CD4-positive, alpha-beta T cell treated with Interleukin-21 for 1 hour (primary cell): ENCODE data around the gene CEP164.
"Not testable (repeated sequence)": the region's sequence is repeated elsewhere in the genome, so short reads cannot be mapped to it uniquely, and the experiment has no call there.

ENCODE experiments used
- DNase-seq: peaks from one replicate; pipeline ENCODE4 v3.0.0-alpha.2; 2020

The CEP164 gene

DNA sequence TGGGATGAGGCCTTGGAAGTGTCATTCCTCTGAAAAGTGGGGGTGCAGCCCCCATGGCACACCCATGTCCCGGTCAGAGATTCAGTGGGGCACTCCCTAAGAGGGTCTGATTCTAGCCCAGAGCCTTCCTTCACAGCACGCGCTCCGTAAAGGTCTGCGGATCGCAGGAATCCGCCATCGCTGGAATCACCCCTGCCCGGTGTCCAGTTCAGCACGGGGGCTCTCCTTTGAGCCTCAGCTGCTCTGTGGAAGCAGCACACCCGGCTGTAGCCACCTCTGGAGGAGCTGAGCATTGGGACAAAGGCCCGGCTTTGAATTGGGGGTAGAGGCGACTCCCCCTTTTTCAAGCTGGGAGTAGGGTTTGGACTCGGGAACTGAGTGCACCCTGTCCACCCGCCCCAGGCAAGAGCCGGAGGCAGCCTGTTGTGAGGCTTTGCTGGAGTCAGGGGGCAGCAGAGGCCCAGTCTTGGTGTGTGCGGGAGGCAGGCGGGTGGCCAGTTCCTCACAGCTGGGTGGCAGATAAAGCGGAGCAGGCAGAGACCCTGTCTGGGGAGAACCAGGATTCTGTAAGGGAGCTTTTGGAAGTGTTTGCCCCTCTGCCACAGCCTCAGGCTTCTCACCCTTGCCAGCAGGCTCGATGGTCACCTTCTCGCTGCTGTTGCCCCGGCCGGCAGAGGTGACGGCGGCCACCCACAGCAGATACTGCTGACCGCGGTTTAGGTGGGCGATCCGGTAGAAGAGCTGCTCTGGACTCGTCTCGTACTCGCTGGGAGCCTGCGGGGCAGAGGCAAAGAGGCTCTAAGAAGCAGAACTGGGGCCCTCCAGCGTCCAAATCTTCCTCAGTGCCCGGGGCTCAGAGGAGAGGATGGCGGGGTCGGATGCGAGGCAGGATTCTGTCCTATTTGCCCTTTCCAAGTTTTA is 115.9 kb downstream of the CEP164 start:
- DNase-seq = no peak

DNA sequence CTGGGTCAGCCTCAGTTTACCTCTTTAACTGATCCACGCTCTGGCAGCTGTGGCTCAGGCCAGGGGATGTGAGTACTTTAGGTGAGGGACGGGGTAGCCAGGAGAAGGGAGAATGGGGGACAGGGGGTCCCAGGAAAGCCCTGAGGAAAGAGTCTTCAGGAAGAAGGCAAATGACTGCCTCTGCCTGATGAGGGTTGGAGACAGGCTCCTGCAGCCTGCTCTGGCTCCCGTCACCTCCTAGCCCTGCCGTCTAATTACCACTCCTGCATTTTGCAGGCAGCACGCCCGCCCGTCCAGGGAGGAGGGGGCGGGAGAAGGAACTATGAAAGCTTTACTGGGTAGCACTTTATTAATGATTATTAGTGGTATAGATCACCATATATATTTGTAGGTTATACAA is 116.6 kb downstream of the CEP164 start:
- no peak for DNase-seq

DNA sequence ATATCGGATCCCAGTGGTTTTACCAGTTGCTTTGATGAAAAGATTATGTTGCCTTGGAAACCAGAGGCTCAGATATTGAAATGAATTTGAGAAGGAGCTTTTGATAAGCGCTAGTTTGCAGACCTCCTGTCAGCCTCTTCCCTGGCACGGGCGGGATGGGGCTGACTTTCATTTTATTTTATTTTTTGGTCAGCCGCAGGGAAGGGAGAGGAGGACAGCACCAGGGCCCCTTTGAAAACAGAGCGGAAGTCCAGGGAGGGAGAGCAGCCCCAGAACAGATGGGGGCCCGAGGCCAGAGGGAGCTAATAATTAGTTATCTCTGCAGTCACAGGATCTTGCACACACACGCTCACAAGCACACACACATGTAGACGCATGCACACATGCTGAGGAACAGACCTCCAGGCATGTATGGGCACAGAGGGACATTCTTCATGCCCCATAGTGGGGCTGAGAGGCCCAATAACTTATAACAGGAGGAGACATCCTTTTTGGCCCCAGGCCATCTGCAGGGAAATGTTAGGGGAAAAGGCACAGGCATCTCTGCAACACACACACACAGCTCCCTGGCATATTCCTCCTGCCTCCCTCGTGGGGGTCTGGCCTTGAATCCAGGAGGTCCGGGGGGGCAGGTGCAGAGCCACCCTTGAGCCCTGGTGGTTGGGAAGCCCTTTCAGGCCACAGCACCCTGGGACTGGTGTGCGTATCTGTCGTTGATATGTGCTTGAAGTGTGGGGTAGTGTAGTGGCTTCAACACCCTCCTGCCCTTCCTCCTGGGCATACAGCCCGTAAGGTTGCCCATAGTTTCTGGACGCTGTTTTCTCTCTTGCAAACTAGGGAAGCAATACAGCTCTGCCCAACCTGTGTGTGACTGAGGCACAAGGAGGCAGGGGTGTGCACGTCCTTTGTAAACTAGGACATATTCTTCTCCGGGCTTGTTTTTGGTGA is 117.3 kb downstream of the CEP164 start:
- DNase-seq = no peak

DNA sequence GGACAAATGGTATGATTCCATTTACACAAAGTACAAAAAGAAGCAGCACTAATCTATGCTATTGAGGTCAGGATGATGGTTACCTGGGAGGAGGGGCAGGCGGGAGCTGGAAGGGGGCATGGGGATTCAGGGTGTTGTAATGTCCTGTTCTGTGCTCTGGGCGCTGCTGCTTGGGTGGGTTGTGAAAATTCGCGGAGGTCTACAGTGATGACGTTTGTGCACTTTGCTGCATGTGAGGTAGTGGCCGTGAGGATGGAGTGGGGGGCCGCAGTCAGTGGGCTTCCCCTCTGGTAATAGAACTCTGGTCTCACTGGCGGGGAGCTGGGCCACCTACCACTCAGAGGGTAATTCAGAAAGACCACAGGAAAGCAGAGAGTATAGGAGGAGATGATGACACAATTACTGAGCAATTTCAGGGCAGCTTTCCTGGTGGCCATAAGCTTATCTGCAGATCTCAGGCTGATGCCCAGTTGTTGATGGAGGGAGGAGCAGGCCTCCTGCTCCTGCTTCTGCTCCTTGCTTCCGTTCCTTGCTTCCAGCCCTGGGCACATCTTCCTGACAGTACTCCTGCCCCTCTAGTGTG is 121.5 kb downstream of the CEP164 start:
- no peak for DNase-seq

DNA sequence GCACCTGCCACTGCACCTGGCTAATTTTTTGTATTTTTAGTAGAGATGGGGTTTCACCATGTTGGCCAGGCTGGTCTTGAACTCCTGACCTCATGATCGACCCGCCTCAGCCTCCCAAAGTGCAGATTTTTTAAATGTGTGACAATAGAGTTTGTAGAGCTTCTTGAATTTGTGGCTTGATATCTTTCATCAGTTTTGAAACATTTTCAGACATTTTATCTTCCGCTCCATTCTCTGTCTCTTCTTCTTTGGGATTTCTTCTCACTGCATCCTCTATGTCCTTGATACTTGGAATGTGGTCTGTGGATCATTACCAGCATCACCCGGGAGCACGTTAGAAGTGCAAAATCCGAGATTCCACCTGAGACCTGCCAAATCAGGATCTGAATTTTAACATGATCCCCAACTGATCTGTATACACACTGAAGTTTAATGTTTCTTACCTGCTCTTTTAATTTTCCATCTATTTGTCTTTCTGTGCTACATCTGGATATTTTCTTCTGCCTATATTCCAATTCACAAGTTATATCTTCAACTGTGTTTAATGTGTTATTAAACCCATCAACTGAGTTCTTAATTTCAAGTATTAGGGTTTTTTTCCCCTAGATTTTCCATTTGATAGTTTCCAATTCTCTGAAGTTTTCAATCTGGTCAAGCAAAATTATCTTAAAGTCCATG is 126.4 kb downstream of the CEP164 start:
- DNase-seq = no peak

DNA sequence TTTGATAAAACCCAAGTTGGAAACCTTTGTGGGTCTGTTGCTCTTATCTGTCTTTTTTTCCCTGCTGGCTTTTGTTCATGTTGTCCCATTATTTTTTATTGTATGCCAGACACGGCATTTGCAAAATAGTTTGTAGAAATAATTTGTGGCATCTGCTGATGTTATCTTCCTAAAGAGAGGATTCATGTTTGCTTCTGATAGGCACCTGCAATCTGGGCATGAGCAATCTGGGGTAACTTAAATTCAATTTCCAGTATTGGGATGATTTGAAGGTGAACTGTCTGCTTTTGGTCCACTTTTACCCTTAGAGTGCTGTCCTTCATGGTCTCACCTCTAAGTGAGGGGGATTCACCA is 126.9 kb downstream of the CEP164 start:
- no peak for DNase-seq

DNA sequence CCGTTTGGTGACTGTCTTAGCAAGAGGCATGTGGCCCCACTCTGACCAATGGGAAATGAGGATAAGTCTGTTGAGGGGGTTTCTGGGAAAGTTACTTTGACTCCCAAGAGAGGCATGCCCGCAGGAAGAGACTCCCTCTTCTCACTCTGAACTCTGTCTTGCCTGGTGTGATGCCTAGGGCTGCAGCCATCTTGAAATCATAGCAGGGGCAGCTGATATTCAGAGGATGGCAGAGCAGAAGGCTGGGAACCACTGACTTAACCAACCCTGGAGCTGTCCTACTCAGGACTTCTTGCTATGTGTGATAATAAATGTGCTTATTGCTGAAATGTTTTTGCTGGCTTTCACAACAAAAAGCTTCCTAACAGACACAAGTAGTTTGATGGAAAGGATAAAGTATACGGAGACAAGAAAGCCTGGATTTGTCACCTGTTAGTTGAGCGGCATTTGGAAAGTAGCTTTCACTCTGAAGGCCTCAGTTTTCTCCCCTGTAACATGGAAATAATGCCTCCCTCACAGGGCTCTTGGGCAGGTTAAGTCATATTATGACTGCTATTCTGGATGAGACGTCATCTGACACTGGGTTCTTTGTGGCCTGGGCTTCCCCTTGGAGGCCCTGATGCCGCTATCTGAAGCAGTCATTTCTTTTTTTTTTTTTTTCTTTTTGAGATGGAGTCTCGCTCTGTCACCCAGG is 128.5 kb downstream of the CEP164 start:
- no peak for DNase-seq

DNA sequence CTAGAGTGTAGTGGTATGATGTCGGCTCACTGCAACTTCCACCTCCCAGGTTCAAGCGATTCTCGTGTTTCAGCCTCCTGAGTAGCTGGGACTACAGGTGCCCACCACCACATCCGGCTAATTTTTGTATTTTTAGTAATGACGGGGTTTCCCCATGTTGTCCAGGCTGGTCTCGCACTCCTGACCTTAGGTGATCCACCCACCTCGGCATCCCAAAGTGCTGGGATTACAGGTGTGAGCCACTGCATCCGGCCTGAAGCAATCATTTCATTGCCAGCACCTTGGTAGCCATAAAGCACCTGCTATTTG is 129.0 kb downstream of the CEP164 start:
- not testable (repeated sequence) for DNase-seq

DNA sequence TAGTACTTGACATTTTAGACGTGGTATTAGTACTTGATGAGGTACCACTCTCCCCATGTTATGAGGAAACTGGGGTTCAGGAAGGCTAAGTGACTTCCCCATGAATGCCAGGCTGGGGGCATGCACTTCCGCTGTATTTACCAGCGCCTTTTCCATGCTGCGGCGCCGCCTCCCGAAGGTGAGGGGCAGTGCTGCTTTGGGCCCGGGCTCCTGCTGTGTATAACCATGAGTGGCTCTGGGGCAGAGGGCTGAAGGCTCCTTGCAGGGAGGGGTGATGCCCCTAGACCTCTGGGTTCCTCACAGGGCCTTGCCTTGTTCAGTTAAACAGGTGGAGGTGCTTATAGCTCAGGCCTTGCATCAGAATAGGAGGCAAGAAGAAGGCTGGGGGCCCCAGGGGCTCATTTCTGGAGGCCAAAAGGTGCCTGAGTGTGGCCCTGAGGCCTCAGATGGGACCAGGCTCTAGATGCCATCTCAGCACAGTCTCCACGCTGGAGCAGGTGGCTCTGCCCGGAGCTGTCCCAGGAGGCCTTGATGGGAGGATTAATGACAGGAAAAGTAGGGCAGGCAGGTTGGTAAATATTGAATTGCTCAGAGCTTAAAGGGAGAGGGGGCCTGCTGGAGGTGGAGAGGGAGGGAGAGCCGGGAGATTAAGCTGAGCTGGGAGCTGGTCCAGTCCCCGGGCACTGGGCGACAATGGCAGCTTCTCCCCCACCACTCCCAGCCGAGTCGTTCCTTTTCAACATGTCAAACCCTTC is 129.6 kb downstream of the CEP164 start:
- DNase-seq = no peak

DNA sequence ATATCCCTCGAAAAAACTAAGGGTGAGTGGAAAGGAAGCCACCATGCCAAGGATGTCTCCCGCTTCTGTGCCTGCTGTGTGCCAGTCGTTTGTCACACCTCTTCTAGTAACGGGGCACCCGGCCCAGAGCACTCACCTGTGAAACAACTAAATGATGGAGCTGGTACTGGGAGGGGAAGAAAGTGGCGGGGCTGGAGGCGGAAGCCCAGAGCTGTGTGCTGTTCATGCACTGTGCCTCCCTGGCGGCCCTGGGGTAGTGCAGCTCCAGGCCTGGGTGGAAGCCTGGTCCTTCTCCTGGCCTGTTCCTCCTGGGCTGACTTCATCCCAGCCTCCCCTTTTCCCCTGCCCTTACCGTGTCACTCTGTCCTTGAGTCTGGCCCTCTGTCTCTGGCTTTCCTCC is 130.2 kb downstream of the CEP164 start:
- no peak for DNase-seq

DNA sequence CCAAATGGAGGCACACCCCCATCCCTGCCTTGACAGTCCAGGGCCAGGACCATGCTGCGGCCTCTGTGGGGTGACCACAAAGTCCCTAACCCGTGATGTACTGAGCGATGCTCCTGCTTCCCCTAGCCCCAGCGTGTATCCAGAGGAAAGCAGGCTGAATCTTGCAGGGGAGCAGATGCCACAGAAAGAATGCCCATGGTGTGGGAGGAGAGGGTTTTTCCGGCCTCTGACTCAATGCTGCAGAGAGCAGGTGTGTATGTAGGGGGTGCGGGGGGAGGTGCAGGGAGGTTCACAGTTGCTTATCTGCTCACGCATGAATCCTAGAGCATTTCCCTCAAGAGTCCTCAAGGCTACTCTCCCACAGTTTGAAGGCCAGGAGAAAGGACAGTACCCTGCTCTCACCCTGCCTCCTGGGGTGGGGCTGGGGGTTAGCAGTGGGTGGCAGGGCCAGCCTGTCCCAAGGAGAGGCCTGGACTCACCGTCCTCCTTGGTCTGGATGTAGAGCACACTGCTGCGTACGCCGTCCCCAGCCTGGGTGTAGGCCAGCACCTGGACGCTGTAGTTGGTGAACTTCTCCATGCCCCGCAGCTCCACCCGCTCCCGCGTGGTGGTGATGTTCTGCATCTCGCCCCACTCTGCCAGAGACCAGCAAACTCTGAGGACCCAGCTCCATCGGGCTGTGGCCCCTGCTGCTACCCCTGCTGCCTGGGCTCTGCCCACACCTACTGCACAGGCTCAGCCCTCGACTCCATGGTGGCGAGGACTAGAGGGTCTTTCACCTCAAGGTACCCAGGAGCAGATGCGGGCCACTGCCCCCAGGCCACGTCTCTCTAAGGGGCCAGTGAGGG is 130.8 kb downstream of the CEP164 start:
- DNase-seq = no peak

DNA sequence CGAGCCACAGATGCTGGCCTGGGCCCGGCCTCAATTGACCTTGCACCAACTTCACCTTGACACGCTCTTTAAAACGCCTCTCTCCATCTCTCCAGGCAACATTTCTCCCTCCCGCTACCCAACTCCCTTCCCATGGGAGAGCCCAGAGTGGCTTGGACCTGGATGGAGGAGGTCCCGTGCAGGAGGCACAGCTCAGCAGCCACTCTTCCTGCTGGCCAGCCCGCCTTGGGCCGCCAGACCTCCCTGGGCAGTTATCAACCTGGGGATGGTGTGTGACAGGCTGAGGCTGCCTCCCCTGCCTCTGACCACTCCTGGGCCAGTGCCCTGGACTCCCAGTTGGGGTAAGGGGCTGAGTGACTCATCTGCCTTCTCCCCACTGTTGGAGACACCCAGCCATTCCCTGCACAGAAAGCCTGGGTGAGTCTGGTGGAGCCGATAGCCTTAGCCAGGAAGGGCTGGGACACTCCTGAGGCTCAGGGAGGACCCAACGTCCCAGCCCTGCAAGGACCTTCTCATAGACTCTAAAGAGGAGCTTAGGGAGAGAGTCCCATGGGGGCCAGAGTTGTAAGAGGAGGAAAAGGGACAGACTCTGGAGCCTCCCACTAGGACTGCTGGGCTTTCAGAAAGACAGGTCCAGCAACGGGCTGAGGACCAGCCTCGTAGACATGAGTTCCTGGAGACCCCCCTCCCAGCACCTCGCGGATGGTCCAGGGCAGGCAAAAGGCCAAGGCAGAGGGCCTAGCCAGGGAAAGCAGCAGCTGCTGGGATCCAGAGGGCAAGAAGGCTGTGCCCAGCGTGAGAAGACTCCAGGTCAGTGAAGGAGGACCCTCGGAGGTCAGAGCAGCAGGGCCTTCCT is 131.7 kb downstream of the CEP164 start:
- no peak for DNase-seq

DNA sequence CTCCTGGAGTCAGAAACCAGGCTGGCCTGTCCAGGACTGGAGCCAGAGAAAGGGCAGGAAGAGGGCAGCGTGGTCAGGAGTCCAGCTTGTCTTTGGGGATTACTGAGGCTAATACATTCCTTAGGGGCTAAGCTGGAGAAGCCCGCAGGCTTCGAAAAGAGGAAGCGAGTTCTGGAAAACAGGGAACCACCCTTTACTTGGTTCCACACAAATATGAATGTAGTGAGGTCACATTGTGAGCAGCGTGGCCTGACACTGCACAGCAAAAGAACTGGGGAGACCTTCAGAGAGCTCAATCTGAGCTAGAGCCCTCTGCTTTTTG is 132.3 kb downstream of the CEP164 start:
- no peak for DNase-seq

DNA sequence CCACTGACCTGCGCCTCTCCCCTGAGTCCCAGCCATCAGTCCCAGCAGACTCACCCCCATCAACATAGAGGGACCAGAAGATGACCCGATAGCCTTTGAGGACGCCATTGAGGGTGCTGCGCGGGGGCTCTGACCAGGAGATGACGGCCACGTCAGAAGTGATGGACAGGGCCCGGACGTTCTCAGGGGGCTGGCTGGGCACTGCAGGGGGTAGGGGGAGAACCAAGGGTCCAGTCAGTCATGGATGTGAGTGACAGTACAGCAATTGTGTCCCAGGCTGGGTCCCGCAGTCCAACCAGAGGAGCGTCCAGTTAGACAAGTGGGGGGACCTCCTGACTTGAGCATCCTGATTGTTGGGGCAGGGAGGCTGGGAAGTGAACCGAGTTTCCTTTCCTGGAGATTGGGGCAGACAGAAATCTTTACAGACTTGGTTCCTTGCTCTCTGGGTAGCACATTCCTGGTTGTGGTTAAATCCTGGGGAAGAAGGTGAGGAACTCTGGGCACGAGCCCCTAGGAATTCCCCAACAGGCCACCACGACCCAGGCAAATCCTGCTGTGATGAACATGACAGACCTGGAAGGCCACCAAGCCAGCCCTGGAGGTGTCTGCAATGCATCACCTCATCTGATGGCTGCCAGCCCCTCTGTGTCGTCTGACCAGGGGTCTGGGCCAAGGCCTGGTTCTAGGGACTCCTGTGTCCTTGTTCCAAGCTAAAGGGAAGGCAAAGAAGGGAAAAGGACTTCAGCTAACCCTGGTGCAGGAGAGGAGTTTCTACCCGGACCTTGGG is 133.9 kb downstream of the CEP164 start:
- no peak for DNase-seq

DNA sequence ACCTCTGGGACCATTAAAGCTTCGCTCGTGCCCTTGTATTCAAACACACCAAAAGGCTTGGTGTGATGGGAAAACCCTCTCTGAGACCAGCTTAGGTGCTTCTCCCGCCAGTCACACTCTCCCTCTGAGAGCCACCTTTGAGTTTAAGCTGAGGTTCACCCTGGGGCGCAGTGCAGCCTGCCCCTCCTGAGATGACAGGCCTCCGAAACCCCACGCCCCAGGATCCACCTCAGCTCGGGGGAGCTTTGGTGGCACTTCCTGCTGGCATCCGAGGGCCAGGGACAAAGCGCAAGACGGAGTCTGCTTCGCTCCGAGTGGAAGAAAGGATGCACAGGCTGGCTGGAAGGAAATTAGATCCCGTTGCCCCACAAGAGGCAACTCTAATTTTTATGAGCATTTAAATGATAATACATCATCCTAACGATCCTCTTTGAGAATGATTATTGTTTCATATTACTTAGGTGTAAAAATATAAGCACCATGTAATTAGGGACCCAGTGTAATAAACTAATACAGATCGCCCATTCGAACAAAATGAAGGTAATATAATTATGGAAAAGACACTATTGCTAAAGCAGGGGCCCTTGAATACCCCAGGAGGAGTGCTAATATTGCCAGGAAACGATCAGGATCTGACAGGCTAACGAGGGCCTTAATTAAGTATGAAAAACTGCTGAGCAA is 134.7 kb downstream of the CEP164 start:
- no peak for DNase-seq

DNA sequence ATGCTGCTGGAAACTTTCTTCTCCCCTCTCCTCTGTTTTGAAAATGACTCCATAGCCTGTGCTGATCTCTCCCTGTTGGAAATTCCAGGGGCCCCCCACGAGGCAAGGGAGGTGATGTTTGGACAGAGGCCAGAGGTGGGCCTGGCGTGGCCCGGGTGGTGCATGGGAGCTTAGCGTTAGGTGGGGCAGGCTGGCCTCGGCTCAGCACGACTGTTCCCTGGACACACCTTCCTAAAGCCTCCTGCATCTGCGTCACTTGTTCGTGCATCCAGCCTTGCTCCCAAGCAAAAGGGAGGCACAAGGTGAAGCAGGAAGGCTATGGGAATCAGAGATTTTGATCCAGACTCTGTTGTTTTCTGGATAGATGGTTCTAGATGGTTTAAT is 135.2 kb downstream of the CEP164 start:
- no peak for DNase-seq
